ENCODE data around the gene TPST1.

The TPST1 gene

DNA sequence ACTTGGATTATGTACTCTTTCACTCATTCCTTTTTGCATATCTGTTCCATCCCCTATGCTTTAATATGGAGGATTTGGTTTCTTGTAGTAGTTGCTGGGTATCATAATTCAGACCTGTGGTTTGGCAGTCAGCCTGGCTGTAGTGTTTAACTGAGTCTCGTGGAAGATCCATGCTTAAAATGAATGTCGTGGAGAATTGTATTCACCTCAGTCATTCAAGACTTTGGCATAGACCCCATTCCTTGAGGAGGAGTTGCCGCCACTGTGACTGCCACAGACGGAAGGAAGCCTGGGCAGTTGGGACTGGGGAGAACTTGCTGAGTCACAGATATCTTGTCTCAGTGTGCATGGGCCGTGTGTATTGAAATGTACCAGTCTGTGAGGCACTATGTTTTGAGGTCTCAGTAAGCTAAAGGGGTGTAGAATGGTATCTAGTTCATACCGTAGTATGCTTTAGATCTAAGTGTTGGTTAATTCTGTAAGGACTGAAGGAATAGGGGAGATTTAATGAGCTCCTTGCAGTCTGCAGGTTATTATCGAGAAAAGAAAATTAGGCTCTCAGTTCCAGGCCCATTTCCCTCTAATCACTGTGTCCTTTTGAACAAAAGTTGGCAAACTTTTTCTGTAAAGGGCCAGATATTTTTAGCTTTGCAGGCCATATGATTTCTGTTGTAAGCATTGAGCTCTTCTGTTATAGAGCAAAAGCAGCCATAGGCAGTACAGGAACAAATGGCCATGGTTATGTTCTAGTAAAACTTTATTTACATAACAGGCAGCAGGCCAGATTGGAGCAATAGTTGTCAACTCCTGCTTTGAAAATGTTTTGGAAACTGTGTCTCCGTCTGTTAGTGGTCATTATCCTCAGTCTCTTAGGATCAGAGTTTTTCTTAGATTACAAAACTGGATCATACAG is 76.8 kb downstream of the TPST1 start:
- in situ Hi-C loops (cut with MboI; ENCODE audit: low sequenced_read_pairs) = no loop called here

DNA sequence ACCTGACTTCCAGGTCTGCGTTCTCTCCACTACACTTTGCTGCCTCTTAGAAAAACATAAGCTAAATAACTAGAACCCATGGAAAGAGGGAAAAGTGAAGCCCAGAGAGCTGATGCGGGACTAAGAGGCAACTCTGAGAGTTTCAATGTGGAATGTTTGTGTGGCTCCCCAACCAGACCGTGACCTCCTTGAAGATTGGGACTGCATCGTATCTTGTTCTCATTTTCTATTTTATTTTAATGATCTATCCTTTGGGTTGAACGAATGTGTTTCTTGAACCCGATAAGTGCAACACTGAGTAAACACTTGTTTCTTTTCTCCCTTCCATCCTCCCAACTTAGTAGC is 77.4 kb downstream of the TPST1 start:
- in situ Hi-C loops (cut with MboI; ENCODE audit: low sequenced_read_pairs) = no loop called here

DNA sequence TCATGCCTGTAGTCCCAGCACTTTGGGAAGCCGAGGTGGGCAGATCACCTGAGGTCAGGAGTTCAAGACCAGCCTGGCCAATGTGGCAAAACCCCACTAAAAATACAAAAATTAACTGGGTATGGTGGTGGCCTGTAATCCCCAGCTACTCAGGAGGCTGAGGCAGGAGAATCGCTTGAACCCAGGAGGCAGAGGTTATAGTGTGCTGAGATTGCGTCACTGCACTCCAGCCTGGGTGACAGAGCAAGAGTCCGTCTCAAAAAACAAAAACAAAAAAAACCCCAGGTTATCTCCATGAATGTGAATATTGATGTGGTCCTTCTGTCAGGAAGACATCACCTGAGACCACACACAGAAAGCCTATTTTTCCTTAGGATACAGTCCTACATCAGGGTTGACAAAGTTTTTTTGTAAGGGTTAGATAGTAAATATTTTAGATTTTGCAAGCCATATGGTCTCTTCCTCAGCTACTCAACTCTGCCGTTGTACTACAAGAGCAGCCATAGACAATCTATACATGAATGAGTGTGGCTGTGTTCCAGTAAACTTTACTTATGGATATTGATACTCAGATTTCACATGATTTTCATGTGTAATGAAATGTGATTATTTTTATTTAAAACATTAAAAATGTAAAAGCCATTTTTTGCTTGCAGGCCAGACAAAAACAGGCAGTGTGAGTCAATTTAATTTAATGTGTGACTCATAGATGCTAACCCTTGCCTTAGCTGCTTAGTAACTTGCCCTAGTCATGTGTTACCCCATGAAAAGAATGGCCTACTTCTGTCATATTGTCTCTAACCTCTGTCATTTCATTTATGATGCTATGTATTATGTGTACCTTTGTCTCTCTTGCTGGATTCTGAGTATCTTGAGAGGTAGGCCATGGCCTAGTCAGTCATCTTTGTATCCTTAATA is 78.1 kb downstream of the TPST1 start:
- in situ Hi-C loops (cut with MboI; ENCODE audit: low sequenced_read_pairs) = no loop called here

DNA sequence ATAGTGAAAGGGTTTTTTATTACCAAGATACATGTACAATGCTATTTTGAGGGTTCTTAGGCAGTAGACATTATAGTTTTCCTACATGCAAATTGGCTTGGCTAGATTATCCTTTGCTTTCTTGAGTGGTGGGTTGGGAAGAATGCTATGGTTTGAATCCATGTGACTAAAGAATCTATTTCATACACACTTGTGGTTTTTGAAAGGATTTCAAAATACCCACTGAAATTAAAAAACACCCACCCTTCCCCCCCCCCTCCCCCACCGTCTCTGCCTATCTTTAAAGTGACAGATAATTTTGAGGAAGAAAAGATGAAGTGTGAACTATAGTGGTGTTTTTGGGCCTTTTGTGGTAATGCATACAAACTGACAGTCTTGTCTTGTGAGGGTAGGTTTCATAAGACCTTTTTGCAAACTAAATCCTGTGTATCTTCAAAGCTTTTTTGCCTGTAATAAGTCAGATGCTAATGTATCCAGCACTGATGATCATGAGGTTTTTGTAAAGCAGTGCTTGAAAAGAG is 90.9 kb downstream of the TPST1 start:
- in situ Hi-C loops (cut with MboI; ENCODE audit: low sequenced_read_pairs) = no loop called here

DNA sequence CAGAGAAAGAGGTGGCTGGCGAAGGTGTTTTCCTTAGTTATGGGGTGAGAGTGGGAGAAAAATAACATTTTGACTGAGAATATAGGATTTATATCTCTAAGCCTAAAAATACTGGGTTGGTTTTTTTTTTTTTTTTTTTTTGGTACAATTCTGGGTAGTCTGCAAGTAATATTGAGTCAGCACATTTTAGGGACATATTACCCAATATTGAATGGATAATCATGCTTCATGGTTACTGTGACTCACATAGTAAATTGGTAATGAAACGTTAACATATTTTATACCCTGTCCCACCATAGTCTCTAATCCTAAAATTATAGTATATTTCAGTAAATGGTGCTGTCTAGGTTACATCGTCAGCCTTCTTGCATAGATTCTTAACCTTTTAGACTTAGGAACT is 91.4 kb downstream of the TPST1 start:
- in situ Hi-C loops (cut with MboI; ENCODE audit: low sequenced_read_pairs) = no loop called here

DNA sequence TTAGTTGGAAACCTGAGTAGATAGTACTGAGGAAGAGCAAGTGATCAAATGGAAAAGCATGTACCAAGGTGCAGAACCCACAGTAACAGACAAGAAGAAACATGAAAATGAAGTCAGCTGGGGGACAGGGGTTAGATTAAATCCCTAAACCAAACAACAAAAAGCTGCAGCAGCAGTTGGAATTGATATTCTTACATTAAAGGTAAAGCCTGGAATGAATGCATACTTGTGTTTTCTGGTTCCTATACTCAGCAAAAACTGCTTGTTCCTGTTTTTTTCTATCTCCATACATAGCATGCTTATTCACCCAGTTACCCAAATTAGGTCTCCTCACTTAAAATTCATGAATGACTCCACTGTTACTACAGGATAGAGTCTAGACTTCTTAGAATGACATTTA is 92.4 kb downstream of the TPST1 start:
- in situ Hi-C loops (cut with MboI; ENCODE audit: low sequenced_read_pairs) = no loop called here

DNA sequence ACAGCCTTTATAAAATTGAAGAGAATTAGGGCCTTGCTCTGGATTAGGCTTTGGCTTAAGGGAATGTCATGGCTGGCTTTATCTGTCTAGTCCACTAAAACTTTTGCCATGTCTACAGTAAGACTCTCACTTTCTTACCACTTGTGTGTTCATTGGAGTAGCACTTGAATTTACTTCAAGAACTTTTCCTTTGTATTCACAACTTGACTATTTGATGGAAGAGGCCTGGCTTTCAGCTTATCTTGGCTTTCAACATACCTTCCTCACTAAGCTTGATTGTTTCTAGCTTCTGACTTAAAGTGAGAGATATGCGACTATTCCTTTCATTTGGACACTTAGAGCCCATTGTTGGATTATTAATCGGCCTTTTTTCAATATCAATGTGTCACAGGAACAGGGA is 96.1 kb downstream of the TPST1 start:
- in situ Hi-C loops (cut with MboI; ENCODE audit: low sequenced_read_pairs) = no loop called here

DNA sequence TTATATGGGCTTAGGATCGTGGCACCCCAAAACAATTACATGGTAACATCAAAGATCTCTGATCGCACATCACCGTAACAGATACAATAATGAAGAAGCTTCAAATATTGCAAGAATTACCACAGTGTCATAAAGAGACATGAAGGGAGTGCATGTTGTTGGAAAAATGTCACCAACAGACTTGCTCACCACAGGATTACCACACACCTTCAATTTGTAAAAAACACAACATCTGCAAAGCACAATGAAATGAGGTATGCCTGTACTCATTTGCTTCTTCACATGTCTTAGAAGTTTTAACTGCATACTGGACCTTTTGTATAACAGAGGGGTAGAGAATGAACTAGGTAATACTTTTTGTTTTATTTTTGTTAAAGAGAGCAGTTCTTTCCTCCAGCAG is 96.6 kb downstream of the TPST1 start:
- in situ Hi-C loops (cut with MboI; ENCODE audit: low sequenced_read_pairs) = no loop called here

DNA sequence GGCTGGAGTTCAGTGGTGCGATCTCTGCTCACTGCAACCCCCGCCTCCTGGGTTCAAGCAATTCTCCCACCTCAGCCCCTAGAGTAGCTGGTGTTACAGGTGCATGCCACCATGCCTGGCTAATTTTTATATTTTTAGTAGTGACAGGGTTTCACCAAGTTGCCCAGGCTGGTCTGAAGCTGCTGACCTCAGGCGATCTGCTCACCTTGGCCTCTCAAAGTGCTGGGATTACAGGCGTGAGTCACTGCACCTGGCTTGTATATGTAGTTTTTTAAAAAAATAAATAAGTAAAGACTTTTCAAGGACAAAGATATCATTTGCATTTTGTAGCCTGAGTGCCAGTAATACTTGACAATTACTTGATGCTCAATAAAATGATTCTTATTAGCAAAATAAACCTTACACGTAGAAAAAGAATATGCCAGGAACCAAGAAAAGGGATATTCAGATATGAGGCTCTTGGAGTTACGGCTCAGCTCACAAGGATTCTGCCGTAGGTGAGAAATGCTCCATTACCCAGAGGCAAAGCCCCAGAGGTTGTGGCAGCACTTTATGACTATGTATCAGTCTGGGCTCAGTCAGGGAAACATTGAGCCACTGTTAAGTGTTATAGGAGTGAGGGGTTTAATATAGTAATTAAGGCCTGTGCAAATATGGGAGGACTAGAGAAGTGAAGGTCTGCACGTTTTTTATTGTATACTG is 98.5 kb downstream of the TPST1 start:
- in situ Hi-C loops (cut with MboI; ENCODE audit: low sequenced_read_pairs) = no loop called here

DNA sequence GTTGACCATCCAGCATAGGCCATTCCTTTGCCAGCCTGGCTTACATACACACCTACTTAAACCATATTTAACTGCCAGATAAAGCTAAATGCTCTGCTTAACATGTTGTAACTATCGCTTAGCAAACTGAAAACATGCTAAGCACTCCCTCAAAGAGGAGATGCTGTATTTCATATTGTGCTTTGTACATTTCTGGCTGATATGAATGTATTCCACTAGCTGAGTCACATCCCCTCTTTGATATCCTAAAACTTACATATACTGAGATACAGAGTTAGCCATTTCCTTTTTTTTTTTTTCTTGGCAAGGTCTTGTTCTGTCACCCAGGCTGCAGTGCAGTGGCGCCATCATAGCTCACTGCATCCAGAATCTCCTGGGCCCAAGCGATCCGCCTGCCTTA is 99.4 kb downstream of the TPST1 start:
- in situ Hi-C loops (cut with MboI; ENCODE audit: low sequenced_read_pairs) = no loop called here

DNA sequence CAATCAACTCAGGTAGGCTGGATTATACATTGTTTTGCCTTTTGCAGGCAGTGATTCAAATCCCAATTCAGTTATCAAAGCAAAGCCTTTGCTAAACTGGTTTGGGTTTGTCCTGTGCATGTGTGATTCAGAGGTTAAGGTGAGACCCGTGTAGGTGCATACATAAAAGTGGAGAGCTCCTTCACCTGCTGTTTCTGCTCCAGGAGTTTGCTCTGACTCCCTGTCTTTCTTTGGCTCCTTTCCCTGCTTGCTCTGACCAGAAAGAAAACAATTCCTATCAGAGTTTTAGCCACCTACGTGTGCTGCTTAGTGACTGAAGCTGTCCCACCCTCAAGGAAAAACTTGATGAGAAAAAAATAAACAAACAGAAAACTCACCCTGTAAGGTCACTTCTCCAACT is 101.1 kb downstream of the TPST1 start:
- in situ Hi-C loops (cut with MboI; ENCODE audit: low sequenced_read_pairs) = no loop called here

DNA sequence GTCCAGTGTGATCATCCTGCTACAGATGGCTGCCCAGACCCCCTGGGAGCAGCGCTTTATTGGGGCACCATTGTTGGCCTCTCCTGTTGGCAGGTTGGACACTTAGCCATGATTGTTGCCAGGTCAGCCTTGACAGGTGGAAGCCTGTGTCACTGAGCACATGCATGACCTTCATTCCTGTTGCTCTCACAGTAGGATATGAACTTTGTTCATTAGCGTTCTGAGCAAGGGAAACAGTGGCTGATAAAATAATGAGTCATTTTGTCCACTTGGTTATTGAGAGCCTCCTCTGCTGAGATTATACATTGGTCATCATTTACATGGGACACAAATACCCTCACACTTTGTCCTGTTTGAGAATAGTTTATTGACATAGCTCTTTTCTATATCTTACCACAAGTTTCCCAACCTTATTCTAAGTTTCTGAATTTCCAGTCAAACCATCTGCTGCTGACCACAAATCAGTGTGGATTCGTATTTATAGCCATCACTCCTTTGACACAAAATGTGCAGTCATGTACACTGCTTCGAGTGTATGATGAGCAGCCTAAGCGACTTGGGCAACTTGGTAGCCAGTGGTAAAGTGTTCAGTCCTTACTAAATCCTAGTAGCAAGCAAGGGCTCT is 102.6 kb downstream of the TPST1 start:
- in situ Hi-C loops (cut with MboI; ENCODE audit: low sequenced_read_pairs) = no loop called here

DNA sequence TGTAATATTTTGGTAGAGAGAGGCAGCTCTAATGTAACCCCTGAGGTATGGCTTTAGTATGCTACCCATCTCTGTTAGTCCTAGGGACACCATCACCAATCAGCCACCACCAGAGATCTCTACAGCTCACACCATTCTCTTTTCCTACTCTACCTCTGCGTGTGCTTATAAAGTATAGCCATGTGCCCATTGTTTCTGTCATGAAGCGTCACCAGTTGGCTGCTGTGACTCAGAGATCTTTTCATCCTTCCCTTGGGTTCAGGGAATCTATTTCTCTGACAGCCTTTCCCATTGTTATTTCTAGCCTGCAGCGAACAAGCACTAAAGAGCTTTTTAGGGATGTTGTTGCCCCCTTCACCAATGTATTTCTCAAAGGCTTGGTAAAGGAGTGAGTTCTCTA is 103.3 kb downstream of the TPST1 start:
- in situ Hi-C loops (cut with MboI; ENCODE audit: low sequenced_read_pairs) = no loop called here

DNA sequence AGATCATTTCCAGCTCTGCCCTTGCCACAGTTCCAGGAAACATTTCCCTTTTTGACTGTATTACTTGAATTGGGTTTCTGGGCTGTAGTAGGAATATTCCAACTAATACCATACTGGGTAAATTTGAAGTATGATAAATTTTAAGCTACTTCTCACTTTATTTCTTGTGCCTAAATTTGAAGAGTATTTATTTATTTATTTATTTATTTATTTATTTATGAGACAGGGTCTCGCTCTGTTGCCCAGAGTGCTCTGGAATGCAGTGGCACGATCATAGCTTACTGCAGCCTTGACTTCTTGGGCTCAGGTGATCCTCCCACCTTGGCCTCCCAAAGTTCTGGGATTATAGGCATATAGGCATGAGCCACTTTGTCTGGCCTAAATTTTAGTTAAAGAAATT is 105.5 kb downstream of the TPST1 start:
- in situ Hi-C loops (cut with MboI; ENCODE audit: low sequenced_read_pairs) = no loop called here

DNA sequence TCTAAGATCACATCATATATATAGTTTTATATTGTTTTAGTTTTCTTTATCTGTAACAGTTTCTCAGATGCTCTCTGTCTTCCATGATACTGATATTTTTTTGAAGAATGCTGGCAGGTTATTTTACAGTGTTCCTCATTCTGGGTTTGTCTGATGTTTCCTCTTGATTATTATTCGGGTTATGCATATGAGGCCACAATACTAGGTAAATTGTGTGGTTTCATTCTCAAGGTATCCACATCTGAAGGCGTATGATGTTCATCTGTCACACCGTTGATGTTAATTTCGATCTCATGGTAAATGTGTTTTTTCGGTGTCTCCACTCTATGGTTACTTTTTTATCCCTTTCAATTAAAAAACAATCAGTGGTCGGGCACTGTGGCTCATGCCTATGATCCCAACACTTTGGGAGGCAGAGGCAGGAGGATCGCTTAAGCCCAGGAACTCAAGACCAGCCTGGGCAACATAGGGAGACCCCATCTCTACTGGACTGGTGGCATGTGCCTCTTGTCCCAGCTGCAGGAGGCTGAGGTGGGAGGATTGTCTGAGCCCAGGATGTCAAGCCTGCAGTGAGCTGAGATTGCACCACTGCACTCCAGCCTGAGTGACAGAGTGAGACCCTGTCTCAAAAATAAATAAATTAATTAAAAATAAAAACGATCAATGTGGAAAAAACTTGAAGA is 108.9 kb downstream of the TPST1 start:
- in situ Hi-C loops (cut with MboI; ENCODE audit: low sequenced_read_pairs) = no loop called here

DNA sequence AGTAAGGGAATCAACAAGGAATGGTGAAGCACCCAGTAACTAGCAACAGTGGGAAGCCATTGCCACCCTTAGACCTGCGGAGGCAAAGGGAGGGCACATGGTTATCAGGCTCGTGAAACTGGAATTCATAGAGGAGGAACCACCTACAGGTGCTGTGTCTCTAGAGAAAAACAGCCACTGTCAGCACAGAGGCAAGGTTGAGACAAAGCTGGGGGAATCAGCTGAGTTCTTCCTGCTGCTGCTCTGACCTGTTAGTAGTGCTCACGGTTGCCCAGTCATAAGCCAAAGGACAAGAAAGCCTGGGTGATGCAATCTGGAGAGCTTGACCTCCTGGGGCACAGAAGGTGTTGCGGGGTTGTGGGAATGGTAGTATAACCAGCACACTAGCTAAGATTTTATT is 110.1 kb downstream of the TPST1 start:
- in situ Hi-C loops (cut with MboI; ENCODE audit: low sequenced_read_pairs) = no loop called here

DNA sequence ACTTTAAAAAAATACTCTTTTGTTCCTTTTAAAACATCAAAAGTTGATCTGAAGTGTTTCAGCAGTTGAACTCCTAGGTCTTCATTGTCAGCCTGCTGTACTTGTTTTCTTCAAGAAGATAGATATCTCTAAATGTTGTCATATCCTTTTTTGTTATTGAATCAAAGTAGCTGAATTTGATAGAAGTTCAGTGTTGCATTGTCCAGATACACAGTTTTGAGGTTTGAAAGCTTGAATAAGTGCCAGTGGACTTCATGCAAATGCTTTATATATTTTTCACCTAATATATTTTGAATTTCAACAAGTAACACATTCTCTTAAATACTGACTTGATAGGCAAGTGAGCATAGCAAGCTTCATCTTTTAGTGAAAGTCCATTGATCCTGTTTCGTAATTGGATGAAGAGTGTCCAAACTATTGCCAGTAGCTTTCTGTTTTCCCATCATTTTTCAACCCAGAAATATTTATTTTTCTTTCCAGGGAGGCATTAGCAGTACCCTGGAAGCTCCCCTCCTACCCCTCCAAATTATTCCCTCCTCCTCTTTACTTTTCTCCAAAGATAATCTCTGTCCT is 114.4 kb downstream of the TPST1 start:
- in situ Hi-C loops (cut with MboI; ENCODE audit: low sequenced_read_pairs) = no loop called here

DNA sequence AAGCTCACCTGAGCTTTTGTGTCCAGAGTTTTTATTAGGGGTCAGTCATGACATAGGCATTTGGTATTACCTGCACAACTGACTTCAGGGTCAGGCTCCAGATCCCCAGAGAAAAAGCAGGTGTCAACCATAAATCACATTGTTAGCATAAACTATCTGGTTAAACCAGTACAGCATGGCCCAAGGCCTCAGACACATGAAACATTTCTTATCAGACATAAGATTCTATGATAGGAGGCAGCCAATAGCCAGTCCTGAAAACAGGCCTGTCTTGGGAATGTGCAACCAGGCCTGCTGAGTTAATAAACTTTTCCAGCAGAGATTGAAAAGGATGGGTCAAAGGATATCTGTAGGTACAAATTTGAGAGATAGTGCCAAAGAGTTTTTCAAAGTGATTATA is 116.1 kb downstream of the TPST1 start:
- in situ Hi-C loops (cut with MboI; ENCODE audit: low sequenced_read_pairs) = no loop called here

DNA sequence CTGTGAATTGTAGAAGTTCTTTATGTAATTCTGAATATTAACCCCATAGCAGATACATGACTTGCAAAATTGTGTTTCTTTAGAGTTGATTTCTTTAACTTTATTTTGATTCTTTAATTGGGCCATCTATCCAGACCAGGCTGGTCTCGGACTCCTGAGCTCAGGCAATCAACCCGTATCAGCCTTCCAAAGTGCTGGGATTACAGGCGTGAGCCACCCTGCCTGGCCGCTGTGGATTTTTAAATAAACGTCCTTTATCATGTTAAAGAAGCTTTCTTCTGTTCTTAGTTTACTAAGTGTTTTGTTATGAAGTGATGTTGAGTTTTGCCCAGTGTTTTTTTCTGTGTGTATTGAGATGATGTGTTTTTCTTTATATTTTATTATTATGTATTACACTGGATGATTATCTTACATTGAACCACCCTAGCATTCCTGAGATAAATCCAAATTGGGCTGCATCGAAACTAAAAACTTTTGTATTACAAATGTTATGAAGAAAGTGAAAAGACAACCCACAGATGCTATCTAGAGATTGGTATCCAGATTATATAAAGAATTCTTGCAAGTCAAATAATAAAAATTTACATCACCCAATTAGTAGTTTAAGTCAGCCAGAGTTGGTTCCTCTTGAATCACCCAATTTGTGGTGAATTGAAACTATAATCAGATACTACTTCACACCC is 118.1 kb downstream of the TPST1 start:
- in situ Hi-C loops (cut with MboI; ENCODE audit: low sequenced_read_pairs) = no loop called here
